GM21737 (cell line): ENCODE measurements around the gene OSBPL2.
A peak's percentile ranks its signal among the peaks of the same experiment; 100 is the strongest.

Experiments used
- ATAC-seq: cut with Tn5 transposase; IDR thresholded peaks from one replicate; pipeline ENCODE4 v1.9.1; 2021; ENCODE audit warnings: mild to moderate bottlenecking, moderate library complexity; ENCODE audit not compliant: unreplicated experiment

OSBPL2 gene

DNA sequence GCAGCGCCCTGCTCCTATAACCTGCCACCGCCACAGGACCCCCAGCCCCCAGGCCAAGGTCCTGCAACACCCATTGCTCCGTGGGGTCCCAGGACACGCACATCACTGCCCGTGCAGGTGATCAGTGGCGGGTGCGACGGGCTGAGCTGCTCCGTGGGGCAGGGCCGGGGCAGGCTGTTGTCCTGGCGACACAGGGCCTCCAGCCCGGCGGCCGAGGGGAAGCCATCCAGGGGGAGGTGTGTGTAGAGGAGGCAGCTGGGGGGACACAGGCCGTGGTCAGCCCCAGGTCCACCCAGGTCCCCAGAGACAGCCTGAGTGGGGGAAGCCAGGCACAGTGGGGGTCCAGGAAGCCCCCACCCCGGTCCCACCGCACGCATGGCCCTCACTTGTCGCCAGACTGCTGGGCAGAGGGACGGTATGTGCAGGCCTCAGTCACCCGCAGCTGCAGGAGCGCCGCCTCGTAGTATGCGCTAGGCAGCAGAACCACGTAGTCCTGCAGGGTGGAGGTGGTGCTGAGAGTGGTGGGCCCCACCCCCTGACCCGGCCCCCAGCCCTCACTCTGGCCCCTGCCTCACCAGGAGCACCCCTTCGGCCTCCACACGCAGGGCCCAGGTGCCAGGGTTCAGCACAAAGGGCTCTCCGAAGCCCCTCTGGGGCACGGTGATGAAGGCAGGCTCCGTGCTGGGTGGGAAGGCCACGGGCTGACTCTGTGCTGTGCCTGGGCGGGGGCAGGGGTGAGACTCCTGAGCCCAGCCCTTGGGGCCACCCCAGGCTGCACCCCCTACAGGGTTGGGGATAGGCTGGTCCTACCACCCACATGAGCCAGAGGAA, 94.9 kb downstream of the OSBPL2 start:
- no peak for ATAC-seq

DNA sequence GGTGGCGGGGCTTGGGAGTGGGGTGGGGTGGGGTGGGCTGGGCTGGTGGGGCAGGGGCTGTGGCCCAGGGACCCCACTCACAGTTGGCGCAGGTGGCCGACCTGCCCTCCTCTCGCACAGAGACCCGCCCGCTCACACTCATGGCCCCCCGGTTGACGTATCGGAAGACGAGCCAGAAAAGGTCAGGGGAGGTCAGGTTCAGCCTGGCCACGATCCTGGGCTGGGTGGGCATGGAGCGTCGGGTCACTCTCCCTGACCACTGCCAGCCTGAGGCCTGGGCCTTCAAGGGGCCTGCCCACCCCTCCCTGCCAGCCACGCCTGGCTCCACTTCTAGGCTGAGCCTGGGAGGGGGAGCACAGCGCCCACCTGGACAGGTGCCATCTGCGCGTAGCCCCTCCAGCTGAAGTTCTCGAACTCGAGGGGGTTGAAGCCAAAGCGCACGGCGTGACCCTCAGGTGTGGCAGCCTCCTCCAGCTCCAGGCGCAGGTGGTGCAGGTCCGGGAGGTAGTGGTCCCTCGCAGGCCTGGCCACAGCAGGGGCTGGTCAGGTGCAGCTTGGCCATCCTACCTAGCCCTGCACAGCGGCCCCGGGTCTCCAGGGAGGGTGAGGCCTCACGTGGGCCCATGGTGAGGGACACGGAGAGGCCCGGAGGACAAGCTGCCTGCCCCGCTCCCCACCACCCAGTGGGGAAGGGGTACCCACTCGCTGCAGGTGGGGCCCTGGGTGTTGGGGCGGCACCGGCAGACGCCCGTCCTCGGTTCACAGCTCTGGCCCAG, 95.7 kb downstream of the OSBPL2 start:
- no peak for ATAC-seq

DNA sequence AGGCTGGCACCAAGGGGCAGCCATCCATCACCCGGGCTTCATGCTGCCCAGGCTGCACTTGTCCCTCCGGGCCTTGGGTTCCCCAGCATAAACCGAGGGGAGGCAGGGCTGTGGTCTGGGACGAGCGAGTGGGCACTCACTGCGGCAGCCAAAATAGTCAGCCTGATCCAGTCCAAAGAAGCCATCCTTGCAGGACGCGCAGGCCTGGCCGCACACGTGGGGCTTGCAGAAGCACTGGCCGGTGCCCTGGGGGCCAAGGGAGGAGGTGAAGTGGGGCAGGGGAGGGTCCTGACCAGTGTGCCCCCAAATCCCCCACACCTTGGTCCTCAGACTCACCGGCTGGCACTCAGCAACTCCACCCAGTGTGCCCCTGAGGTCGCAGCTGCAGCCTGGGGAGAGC, 96.6 kb downstream of the OSBPL2 start:
- ATAC-seq: no peak

DNA sequence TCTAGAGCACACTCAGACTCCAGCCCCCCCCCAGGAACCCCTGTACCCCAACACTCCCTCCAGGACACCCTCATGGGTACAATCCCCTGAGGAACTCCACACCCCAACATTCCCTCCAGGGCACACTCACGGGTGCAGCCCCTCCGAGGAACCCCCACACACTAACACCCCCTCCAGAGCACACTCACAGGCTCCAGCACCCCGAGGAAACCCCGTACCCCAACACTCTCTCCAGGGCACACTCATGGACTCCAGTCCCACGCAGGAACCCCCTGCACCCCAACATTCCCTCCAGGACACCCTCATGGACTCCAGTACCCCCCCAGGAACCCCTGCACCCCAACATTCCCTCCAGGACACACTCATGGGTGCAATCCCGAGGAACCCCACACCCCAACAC, 97.2 kb downstream of the OSBPL2 start:
- ATAC-seq: no peak

DNA sequence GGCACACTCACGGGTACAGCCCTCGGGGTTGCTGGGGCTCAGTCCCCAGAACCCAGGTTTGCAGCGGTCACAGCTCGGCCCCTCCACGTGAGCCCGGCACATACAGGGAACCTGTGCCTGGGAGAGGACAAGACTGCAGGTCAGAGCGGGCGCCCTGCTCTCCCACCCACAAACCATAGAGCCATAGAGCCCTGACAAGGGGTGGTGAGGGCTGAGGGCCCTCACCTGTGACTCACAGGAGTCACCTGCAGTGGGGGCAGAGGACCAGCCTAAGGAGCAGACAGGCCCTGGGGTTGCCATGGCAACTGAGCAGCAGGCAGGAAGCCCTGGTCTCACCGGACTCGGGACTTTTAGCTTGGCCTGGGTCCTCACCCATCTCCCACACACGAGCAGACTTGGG, 98.0 kb downstream of the OSBPL2 start:
- no peak for ATAC-seq

DNA sequence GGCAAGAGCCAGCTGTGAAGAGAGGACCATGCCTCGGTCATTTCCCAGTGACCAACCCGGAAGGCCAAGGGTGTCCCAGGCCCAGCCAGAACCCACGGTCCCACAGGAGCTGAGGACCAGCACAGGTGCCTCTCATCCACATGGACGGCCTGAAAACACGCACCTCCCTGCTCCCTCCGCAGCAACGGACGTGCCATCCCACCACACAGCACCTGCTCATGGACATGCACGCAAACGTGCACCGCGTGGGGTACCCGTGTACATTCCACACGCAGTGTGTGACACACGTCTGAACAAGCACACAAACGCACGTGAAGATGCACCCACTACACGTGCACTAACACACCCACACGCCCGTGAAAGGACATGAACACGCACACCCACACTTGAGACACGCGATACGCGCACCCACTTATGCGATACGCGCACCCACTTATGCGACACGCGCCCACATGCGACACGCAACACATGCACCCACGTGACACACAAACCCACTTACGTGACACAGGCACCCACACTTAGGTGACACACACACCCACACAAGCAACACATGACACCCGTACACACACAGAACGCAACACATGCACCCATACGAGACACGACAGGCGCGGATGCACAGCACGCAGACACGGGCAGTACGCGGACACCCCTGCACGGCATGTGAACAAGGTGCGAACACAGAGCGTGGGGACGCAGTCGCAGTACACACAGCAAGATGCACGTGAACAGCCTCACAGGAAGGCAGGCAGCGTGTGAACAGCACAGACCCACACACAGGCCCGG, 98.6 kb downstream of the OSBPL2 start:
- ATAC-seq: no peak

DNA sequence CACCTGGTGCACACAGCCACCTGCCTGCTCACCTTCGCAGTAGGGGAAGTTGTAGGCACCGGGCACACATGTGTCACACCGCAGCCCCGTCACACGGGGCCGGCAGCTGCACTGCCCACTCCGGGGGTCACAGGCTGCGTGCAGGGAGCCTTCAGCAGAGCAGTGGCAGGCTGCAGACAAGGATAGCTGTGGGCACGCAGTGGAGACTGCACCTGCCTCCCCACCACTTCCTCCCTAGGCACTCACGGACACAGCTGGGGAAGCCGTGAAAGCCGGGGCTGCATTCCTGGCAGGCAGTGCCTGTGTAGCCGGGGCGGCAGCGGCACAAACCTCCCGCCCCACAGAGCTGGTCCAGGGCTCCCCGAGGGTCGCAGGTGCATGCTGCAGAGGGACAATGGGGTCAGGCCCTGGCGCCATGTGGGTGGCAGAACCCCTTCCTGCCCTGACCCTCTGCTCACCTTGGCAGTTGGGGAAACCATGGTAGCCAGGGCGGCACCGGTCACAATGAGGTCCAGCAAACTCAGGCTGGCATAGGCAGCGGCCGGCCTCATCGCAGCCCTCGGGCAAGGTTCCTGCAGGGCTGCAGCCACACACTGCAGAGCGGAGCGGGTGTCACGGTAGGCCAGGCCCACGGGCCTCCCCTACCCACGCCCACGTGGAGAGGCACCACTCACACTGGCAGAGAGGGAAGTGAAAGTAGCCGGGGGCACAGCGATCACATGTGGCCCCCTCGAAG, 99.4 kb downstream of the OSBPL2 start:
- no peak for ATAC-seq

DNA sequence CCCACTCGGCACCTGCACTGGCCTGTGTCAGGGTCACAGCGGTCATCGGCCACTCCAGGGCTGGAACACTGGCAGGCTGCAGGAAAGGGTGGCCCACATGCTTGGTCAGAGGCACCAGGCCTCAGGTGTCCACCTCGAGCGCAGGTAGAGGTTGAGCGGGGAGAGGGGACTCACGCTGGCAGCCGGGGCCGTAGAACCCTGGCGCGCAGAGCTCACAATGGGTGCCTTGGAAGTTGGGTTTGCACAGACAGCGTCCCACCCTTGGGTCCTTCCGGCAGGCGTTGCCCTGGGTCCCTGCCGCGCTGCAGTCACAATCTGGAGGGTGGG, 99.9 kb downstream of the OSBPL2 start:
- ATAC-seq: no peak

DNA sequence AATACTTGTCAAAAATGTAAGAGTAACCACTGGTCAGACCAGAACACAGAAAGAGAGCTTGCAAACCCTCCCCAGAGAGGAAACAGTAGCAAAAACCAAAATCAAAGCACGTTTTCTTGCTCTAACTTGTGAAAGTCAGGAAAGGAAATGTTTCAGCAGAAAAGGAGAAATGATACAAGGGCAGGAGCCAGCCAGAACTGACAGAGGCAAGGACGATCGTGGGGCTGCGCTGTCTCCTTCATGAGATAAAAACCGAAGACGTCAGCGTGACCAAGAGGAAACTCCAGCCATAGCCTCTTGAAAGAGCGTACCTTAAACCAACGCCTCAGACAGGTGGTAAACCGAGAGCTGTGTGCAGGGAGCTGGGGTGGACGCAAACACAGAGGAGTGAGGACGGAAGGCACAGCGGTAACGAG, 101.3 kb downstream of the OSBPL2 start:
- peak; percentile 63 for ATAC-seq

DNA sequence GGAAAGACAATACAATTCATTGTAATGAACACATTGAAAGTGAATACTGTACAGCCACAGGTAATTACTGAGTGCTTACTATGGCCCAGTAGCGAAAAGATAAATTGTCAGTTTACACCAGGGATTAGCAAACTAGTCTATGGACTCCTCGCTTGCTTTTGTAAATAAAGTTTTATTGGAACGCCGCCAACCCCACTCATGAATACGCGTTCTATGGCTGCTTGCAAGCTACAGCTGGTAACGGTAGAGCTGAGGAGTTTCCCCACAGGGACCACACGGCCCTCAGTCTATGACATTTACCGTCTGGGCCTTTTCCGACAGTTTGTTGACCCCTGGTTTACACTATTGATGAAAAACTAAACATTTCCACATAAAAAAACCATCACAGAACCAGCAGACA, 104.6 kb downstream of the OSBPL2 start:
- ATAC-seq: no peak

DNA sequence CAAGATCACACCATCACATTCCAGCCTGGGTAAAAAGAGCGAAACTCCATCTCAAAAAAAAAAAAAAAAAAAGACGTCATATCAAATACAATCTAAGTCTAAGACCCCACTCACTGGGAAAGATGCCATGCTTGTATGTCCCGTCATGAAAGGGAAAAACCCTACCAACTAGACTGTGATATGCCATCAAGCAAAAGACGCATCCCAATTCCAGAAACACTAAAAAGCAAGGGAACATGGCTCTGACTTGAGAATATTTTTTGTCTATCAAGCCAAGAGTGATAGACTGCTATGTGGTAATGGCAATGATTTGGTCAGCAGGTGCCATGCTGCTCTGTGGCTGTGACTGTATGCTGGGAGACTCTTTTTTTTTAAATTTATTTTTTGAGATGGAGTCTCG, 105.8 kb downstream of the OSBPL2 start:
- no peak for ATAC-seq

DNA sequence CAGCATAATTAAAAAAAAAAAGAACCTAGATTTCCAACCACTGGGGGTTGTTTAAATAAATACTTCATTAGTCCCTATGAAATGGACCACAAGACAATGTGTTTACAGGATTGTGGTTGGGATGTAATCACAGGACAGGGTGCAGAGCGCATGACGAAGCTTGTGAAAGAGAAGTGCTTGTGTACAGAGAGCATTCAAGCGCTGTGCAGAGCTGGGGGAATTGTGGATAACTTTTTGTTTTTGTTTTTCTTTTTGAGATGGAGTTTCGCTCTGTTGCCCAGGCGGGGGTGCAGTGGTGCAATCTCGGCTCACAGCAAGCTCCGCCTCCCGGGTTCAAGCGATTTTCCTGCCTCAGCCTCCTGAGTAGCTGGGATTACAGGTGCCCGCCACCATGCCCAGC, 106.5 kb downstream of the OSBPL2 start:
- no peak for ATAC-seq
